ENCODE results near the gene TIMP1.

TIMP1 gene

DNA sequence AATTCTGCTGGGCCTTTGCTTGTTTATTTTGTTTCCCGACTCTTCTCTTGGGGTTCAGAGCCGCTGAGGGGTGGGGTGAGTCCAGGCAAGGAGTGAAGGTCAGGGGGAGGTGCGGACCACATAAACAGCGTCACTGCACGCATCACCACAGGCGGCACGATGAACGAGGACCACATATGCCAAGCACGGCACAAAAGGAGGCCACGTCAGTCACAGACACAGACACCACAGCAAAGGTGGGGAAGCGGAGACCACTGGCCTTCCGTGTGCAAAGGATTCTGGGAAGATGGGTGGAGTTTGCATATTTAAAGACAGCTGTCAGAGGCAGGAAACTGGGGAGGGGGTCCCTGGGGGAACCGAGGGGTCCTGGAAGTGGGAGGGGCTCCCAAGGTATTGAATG is 10.3 kb upstream of the TIMP1 start:
- TF ChIP-seq, protein P1, sequence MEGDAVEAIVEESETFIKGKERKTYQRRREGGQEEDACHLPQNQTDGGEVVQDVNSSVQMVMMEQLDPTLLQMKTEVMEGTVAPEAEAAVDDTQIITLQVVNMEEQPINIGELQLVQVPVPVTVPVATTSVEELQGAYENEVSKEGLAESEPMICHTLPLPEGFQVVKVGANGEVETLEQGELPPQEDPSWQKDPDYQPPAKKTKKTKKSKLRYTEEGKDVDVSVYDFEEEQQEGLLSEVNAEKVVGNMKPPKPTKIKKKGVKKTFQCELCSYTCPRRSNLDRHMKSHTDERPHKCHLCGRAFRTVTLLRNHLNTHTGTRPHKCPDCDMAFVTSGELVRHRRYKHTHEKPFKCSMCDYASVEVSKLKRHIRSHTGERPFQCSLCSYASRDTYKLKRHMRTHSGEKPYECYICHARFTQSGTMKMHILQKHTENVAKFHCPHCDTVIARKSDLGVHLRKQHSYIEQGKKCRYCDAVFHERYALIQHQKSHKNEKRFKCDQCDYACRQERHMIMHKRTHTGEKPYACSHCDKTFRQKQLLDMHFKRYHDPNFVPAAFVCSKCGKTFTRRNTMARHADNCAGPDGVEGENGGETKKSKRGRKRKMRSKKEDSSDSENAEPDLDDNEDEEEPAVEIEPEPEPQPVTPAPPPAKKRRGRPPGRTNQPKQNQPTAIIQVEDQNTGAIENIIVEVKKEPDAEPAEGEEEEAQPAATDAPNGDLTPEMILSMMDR (IDR thresholded peaks at IDR 0.05; ENCODE audit: low read depth, low read length): no peak
- no peaks in the 10 kb centered on the region for H3K27me3 ChIP-seq
- H3K36me3 ChIP-seq: peaks cover 5% of the 10 kb centered on the region
- no peak overlapping the region for H3K4me3 ChIP-seq (ENCODE audit: low read depth, low read length)
- no peak for DNase-seq
- H3K9me3 ChIP-seq: no peaks in the 10 kb centered on the region
- no peaks in the 10 kb centered on the region for H3K4me1 ChIP-seq

DNA sequence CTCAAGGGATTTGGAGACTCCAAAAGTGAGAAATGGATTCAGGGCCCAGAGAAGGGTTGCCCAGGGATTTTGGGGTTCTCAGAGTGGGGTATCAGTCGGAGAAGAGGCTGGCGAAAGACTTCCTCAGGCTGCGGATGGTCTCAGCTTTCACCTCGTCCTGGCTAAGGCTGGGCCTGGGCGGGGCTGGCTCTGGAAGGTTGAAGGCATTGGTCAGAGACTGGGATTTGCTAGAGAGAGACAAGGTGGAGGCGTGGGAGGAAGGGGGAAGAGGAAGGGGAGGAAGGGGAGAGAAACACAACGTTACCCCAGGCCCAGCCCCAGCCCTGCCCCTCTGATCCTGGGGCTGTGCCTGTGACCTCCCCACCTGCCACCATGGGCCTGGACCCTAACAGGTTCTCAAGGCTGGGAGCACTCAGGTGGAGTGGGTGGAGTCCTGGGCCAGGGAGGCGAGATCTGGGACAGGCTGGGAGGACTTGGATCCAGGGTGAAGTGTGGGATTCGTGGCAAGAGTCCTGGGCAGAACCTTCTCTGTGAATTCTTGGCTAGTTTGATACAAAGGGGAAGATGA is 9.4 kb upstream of the TIMP1 start:
- Histone ChIP-seq H3K4me1 (no peaks in the 10 kb centered on the region), H3K36me3 (peaks cover 3% of the 10 kb centered on the region), H3K4me3 (ENCODE audit: low read depth, low read length) (no peak overlapping the region), H3K9me3 (no peaks in the 10 kb centered on the region), H3K27me3 (no peaks in the 10 kb centered on the region)
- TF ChIP-seq, protein P1 (IDR thresholded peaks at IDR 0.05; ENCODE audit: low read depth, low read length): no peak
- no peak for DNase-seq

DNA sequence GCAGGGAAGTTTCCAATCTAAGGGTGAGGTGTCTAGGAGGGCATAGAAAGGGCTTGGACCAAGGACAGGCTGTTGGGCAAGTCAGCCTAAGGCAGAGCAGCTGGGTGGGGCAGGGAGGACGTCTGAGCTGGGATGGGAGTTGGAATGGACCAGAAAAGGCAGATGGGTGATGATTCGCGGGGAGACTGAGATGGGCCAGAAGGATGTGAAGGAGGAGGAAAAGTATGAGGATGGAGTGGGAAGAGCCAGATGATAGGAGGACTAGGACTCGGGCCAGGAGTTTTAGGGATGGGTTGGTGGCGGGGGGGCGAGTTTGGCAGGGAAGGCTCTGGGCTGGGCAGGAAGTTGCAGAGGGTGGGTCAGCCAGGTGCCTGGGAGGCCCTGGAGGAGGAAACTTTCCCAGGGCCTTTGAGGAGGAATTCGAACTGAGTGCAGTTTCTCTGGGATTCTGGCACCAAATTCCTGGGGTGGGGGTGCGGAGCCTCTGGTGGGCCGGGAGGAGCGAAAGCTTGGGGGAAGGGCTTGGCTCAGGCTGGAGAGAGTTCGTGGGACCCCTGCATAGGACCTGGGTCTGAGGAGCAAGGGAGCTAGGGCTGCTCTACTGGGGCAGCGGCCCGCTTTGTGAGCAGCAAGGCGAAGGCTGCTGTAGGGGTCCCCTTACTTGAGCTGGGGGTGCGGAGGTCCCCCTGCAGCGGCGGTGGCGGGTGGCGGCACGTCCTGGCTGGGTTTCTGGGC is 8.7 kb upstream of the TIMP1 start:
- Histone ChIP-seq H3K9me3 (no peaks in the 10 kb centered on the region), H3K27me3 (no peaks in the 10 kb centered on the region), H3K4me3 (ENCODE audit: low read depth, low read length) (no peak overlapping the region), H3K4me1 (no peaks in the 10 kb centered on the region), H3K36me3 (peaks cover 2% of the 10 kb centered on the region; the same call in 1 of the 2 replicates)
- no peak for DNase-seq
- TF ChIP-seq, protein P1 (IDR thresholded peaks at IDR 0.05; ENCODE audit: low read depth, low read length): no peak

DNA sequence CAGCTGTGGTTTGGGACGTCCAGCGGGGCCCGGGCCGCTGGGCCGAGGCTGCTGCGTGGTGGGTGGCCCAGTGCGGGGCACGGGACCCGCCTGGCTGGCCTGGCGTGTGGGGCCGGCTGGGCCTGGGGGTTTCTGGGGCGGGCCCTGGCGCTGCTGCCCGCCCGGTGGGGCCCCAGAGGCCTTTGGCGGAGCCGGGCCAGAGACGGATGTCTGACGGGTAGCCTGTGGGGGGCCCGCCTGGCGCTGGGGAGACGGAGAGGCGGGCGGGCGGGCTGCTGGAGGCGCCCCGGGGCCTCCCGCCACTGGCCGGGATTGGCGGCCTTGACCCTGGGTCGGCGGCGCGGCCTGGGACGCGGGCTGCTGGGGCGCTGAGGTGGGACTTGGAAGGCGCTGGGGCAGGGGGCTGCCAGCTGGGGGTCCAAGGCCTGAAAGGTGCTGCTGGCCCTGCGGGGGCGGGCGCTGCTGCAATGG is 8.1 kb upstream of the TIMP1 start:
- Histone ChIP-seq H3K36me3 (no peaks in the 10 kb centered on the region), H3K27me3 (no peaks in the 10 kb centered on the region), H3K9me3 (no peaks in the 10 kb centered on the region), H3K4me1 (no peaks in the 10 kb centered on the region), H3K4me3 (ENCODE audit: low read depth, low read length) (no peak overlapping the region)
- TF ChIP-seq, protein P1 (IDR thresholded peaks at IDR 0.05; ENCODE audit: low read depth, low read length): no peak
- DNase-seq: no peak

DNA sequence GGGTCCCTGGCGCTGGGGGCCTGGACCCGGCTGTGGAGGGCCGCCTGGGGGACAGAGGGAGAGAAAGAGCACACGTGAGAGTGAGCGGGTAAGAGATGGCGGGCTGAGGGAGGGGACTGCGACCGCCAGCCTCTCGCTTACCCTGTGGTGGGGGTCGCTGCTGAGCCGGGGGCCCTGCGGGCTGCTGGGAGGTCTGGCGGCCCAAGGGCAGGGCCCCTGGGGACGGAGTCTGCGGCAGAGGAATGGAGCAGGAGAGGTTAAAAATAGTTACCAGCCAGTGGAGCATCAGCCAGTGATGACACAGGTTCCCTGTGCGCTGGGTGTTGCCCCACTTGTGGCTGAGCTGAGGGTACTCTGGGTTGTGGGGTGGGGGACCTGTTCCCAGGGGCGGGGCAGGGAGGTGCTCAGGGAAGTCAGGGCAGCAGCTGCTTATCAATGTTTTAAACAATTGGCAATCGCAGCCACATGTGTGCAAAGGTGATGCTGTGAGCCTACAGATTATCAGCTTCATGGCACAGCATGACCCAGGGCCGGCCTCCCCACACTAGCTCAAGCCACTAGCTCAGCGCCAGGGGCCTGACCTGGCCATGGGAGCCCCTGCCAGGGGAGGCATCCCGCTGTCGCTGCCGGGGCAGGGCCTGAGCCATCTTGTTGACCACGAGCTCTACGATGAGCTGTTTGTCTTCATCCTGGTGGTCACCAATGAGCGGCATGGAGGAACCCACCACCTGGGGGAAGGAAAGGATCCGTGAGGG is 7.5 kb upstream of the TIMP1 start:
- no peak for DNase-seq
- no peaks in the 10 kb centered on the region for H3K9me3 ChIP-seq
- no peaks in the 10 kb centered on the region for H3K36me3 ChIP-seq
- TF ChIP-seq, protein P1 (IDR thresholded peaks at IDR 0.05; ENCODE audit: low read depth, low read length): no peak
- H3K4me3 ChIP-seq (ENCODE audit: low read depth, low read length): no peak overlapping the region
- H3K4me1 ChIP-seq: no peaks in the 10 kb centered on the region
- H3K27me3 ChIP-seq: no peaks in the 10 kb centered on the region

All from BE2C (cell line).